ENCODE results near the gene IGSF5. TPM values are rescaled to one million over a fixed set of nuclear protein-coding genes. Genes with fewer than 3 reads are reported as not detected.

The IGSF5 gene
- total RNA-seq, 1 donor from 2014 or later = 2.5 TPM

DNA sequence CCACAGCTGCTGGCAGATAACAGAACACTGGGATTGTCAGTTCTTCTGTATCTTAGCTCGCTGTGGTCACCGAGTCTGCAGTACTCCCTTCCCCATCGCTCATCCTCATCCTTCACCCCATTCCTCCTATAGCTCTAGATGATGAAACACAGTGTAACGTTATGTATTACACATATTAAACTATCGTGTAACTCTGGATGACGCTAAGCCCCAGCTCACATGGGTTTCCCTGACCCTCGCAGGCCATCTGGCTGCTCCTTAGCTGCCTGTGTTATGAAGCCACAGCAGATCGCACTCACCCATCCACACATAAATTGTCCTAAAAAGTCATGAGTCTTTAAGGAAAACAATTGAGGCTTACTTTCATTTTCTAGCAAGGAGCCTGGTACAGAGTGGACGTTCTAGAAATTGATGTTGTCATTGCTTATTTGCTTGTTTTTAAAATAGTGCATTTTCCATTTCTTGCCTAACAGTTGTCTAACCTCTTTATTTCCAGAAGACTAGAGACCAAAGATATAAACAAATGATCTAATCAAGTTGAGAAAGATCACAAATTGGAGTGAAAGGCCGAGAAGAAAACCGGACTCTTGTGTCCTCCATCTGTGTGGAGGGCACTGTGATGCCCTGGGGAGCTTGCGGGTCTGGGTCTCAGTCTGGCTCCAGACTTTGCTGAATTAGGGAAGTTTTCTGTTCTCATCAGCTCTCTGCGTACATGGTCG is 97.9 kb downstream of the IGSF5 start:
- TF ChIP-seq CTCF (IDR thresholded peaks at IDR 0.05; ENCODE audit: unreplicated experiment) = no peak
- Mint-ChIP-seq H3K9me3 (ENCODE audit: unreplicated experiment) (no peaks in the 10 kb centered on the region), H3K27me3 (ENCODE audit: unreplicated experiment) (peaks cover 4% of the 10 kb centered on the region), H3K27ac (ENCODE audit: unreplicated experiment) (no peak overlapping the region), H3K4me1 (ENCODE audit: unreplicated experiment) (no peaks in the 10 kb centered on the region), H3K36me3 (ENCODE audit: low read depth, unreplicated experiment) (no peaks in the 10 kb centered on the region), H3K4me3 (ENCODE audit: unreplicated experiment) (no peak overlapping the region)
- no peak for DNase-seq (ENCODE audit: low spot score)

DNA sequence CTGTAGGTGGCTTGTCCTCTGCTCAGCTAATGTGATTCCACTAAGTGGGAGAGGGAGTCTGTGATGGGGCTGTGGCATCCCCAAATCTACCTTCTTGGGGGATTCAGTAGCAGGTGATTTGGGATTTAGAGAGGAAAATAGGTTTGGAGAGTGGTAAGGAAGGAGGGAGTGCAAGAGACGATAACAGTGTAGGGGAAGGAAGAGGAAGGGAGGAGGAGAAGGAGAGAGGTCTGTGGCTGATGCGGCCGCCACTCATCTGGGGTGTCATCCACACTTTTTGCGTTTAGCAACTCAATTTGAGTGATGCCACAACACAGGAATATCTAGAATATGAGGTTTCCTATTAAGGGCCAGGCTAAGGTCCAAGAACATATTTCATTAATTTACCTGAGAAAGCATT is 98.5 kb downstream of the IGSF5 start:
- Mint-ChIP-seq H3K4me3 (ENCODE audit: unreplicated experiment) (no peak overlapping the region), H3K9me3 (ENCODE audit: unreplicated experiment) (no peaks in the 10 kb centered on the region), H3K27me3 (ENCODE audit: unreplicated experiment) (peaks cover 3% of the 10 kb centered on the region), H3K36me3 (ENCODE audit: low read depth, unreplicated experiment) (no peaks in the 10 kb centered on the region), H3K27ac (ENCODE audit: unreplicated experiment) (no peak overlapping the region), H3K4me1 (ENCODE audit: unreplicated experiment) (no peaks in the 10 kb centered on the region)
- no peak for DNase-seq (ENCODE audit: low spot score)
- no peak for TF ChIP-seq CTCF (IDR thresholded peaks at IDR 0.05; ENCODE audit: unreplicated experiment)

DNA sequence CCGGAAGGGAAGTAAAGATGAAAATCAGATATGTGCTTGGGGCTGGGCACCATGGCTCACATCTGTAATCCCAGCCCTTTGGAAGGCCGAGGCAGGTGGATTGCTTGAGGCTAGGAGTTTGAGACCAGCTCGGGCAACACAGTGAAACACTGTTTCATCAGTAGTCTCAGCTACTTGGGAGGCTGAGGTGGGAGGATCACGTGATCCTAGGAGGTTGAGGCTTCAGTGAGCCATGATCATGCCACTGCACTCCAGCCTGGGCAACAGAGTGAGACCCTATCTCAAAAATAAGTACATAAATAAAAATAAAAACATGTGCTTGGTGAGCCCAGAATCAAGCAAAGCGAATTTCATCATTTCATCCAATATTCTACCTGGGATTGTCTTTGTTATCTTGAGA is 98.9 kb downstream of the IGSF5 start:
- H3K27ac Mint-ChIP-seq (ENCODE audit: unreplicated experiment) = no peak overlapping the region
- peaks cover 3% of the 10 kb centered on the region for H3K27me3 Mint-ChIP-seq (ENCODE audit: unreplicated experiment)
- no peak for DNase-seq (ENCODE audit: low spot score)
- no peaks in the 10 kb centered on the region for H3K36me3 Mint-ChIP-seq (ENCODE audit: low read depth, unreplicated experiment)
- no peaks in the 10 kb centered on the region for H3K9me3 Mint-ChIP-seq (ENCODE audit: unreplicated experiment)
- H3K4me3 Mint-ChIP-seq (ENCODE audit: unreplicated experiment) = no peak overlapping the region
- H3K4me1 Mint-ChIP-seq (ENCODE audit: unreplicated experiment) = no peaks in the 10 kb centered on the region
- no peak for TF ChIP-seq CTCF (IDR thresholded peaks at IDR 0.05; ENCODE audit: unreplicated experiment)

- no peak overlapping the region for H3K27ac Mint-ChIP-seq (ENCODE audit: unreplicated experiment)
- DNase-seq (ENCODE audit: low spot score) = no peak
- H3K27me3 Mint-ChIP-seq (ENCODE audit: unreplicated experiment) = peaks cover 2% of the 10 kb centered on the region
- H3K36me3 Mint-ChIP-seq (ENCODE audit: low read depth, unreplicated experiment) = no peaks in the 10 kb centered on the region
- no peak for TF ChIP-seq CTCF (IDR thresholded peaks at IDR 0.05; ENCODE audit: unreplicated experiment)
- H3K4me3 Mint-ChIP-seq (ENCODE audit: unreplicated experiment) = no peak overlapping the region
- no peaks in the 10 kb centered on the region for H3K9me3 Mint-ChIP-seq (ENCODE audit: unreplicated experiment)
- H3K4me1 Mint-ChIP-seq (ENCODE audit: unreplicated experiment) = no peaks in the 10 kb centered on the region
Measured at GRCh38 chr21:39845571-39846130, 100.7 kb downstream of the IGSF5 start.

- Mint-ChIP-seq H3K27ac (ENCODE audit: unreplicated experiment) (no peak overlapping the region), H3K4me3 (ENCODE audit: unreplicated experiment) (no peak overlapping the region), H3K27me3 (ENCODE audit: unreplicated experiment) (peaks cover 2% of the 10 kb centered on the region), H3K4me1 (ENCODE audit: unreplicated experiment) (no peaks in the 10 kb centered on the region), H3K36me3 (ENCODE audit: low read depth, unreplicated experiment) (no peaks in the 10 kb centered on the region), H3K9me3 (ENCODE audit: unreplicated experiment) (no peaks in the 10 kb centered on the region)
- no peak for TF ChIP-seq CTCF (IDR thresholded peaks at IDR 0.05; ENCODE audit: unreplicated experiment)
- no peak for DNase-seq (ENCODE audit: low spot score)
Measured at GRCh38 chr21:39847877-39848276, 102.9 kb downstream of the IGSF5 start.
